Measurements from ENCODE around the gene POMT2. TPM values are rescaled to one million over a fixed set of nuclear protein-coding genes. Genes with fewer than 3 reads are reported as not detected.

POMT2 gene
- polyA plus RNA-seq, 1 donor, result 24.4 TPM

- DNase-seq (ENCODE audit: low read depth), result no peak
Observed at GRCh38 chr14:77240336-77240915, 80.3 kb downstream of the POMT2 start.

- DNase-seq (ENCODE audit: low read depth), result no peak
Observed at GRCh38 chr14:77239412-77239811, 81.3 kb downstream of the POMT2 start.

GRCh38 chr14:77238996-77239395 is 81.7 kb downstream of the POMT2 start:
- DNase-seq (ENCODE audit: low read depth), result no peak

GRCh38 chr14:77238356-77238755 is 82.3 kb downstream of the POMT2 start:
- no peak for DNase-seq (ENCODE audit: low read depth)

GRCh38 chr14:77236814-77237213 is 83.9 kb downstream of the POMT2 start:
- DNase-seq (ENCODE audit: low read depth), result no peak

- no peak for DNase-seq (ENCODE audit: low read depth)
Observed at GRCh38 chr14:77231721-77232120, 89.0 kb downstream of the POMT2 start.

- DNase-seq (ENCODE audit: low read depth), result no peak
Observed at GRCh38 chr14:77230914-77231313, 89.8 kb downstream of the POMT2 start.

- no peak for DNase-seq (ENCODE audit: low read depth)
Observed at GRCh38 chr14:77228056-77228455, 92.6 kb downstream of the POMT2 start.

- DNase-seq (ENCODE audit: low read depth), result no peak
Observed at GRCh38 chr14:77225892-77226557, 94.7 kb downstream of the POMT2 start.

GRCh38 chr14:77225254-77225653 is 95.4 kb downstream of the POMT2 start:
- no peak for DNase-seq (ENCODE audit: low read depth)

Other genes starting within 250 kb of the POMT2 start
- gene CIPC, start 222.6 kb downstream of the POMT2 start, polyA plus RNA-seq (ENCODE audit: insufficient read length), result 26.8 TPM
- 0.87 TPM for gene ZDHHC22, start 179.1 kb downstream of the POMT2 start, polyA plus RNA-seq (ENCODE audit: insufficient read length)
- 0.67 TPM for gene TMEM63C, start 139.1 kb downstream of the POMT2 start, polyA plus RNA-seq (ENCODE audit: insufficient read length)
- gene NGB, start 49.7 kb downstream of the POMT2 start, polyA plus RNA-seq (ENCODE audit: insufficient read length), result not detected
- gene GSTZ1, start 153 bp upstream of the POMT2 start, polyA plus RNA-seq (ENCODE audit: insufficient read length), result 19.4 TPM
- 5.7 TPM for gene TMED8, start 56.2 kb upstream of the POMT2 start, polyA plus RNA-seq (ENCODE audit: insufficient read length)
- gene SAMD15, start 56.5 kb upstream of the POMT2 start, polyA plus RNA-seq (ENCODE audit: insufficient read length), result 0.22 TPM
- gene NOXRED1, start 102.6 kb upstream of the POMT2 start, polyA plus RNA-seq (ENCODE audit: insufficient read length), result 0.32 TPM
- 23.9 TPM for gene VIPAS39, start 136.7 kb upstream of the POMT2 start, polyA plus RNA-seq (ENCODE audit: insufficient read length)
- gene AHSA1, start 137.2 kb upstream of the POMT2 start, polyA plus RNA-seq (ENCODE audit: insufficient read length), result 111 TPM
- gene ISM2, start 177.9 kb upstream of the POMT2 start, polyA plus RNA-seq (ENCODE audit: insufficient read length), result not detected